Measurements from ENCODE around the gene EEF2.
"Not testable (repeated sequence)": the region's sequence is repeated elsewhere in the genome, so short reads cannot be mapped to it uniquely, and the experiment has no call there.

Gene EEF2

DNA sequence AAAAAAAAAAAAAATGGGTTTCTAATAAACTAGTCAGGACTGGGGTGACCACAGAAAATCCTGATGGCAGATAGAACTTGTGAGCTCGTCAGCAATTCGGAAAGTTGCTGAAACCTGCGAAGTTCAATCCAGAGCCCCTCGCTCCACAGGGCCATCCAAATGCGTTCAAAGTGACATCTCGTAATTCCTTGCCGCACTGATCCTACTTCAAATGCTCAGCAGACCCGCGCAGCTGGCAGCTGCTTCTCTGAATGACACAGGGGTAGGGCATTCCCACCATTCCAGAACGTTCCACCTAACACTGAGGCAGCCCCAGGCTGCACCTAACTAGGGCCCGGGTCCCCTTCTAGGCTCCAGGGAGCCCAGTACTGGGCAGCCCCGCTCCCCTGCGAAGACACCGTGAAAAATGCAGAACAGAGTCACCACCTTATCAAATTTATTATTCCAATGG lies 9.6 kb downstream of the EEF2 start:
- no peak for DNase-seq
- no peak overlapping the region for H3K4me3 Mint-ChIP-seq
- no peak for ATAC-seq (replicated peaks)
- H3K4me1 Mint-ChIP-seq: peaks cover 19 to 32% of the 10 kb centered on the region in 2 donors
- peaks cover 38 to 40% of the 10 kb centered on the region in 2 donors for H3K36me3 Mint-ChIP-seq
- H3K9me3 Mint-ChIP-seq: no peaks in the 10 kb centered on the region
- H3K27me3 Mint-ChIP-seq: no peaks in the 10 kb centered on the region
- peak overlapping the region; percentile 73 for H3K27ac Mint-ChIP-seq

DNA sequence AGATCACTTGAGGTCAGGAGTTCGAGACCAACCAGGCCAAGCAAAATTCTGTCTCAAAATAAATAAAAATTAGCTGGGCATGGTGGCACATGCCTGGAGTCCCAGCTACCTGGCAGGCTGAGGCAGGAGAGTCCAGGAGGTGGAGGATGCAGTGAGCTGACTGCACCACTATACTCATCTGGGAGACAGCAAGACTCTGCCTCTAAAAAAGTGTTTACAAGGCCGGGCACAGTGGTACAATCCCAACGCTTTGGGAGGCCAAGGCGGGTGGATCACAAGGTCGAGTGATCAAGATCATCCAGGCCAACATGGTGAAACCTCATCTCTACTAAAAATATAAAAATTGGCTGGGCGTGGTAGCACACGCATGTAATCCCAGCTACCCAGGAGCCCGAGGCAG lies 10.1 kb downstream of the EEF2 start:
- Mint-ChIP-seq H3K9me3 (no peaks in the 10 kb centered on the region), H3K4me3 (no peak overlapping the region), H3K27ac (no peak overlapping the region), H3K27me3 (no peaks in the 10 kb centered on the region), H3K4me1 (peaks cover 20 to 37% of the 10 kb centered on the region in 2 donors), H3K36me3 (peaks cover 38 to 43% of the 10 kb centered on the region in 2 donors)
- DNase-seq (no peak), ATAC-seq (replicated peaks) (no peak)

DNA sequence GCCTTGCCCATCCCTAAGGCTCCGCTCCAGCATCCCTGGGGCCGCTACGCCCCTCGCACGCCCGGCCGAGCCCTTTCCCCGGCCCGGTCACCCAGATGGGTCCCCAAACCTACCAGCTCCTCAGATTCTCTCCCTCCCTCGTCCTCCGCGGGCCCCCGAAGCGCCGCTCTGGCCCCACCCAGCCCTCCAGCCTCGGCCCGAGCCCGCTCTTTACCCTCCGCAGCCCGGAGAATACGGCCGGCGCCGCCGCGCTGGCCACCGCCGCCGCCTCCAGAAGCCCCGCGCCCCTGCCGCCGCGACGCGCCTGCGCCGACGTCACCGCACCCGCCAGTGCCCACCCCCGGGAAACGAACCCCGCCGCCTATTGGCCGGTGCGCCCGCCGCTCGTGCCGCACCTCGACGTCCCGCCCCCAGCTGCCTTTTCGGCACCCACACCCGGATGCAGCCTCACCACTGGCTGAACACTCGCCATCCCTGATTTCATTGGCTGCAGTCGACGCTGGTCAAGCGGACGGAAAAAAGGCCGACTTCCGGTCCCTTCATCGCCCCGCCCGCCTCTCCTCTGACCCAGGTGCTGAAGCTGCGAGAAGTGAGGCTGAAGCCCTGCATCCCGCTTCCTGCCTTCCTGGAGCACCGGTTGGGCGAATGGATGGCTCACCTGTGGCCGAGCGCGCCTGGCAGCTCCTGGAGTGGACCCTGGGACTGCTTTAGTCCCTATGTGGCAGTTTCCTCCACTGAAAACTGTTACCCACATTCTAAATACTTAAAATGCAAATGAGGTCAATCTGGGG lies 14.3 kb downstream of the EEF2 start, which contains the start of gene DAPK3:
Gene DAPK3 (minus strand): TSS at position 292 of the 791 bp plus-strand sequence. CDS start 1,364 bp downstream, outside the sequence.
- no peaks in the 10 kb centered on the region for H3K27me3 Mint-ChIP-seq
- peaks cover 14 to 28% of the 10 kb centered on the region in 2 donors for H3K36me3 Mint-ChIP-seq
- peak within 1 kb of the TSS; percentile 56 for H3K27ac Mint-ChIP-seq
- peak within 1 kb of the TSS; percentile 97 to 98 for H3K4me3 Mint-ChIP-seq
- no peaks in the 10 kb centered on the region for H3K9me3 Mint-ChIP-seq
- peaks cover 18 to 43% of the 10 kb centered on the region in 2 donors for H3K4me1 Mint-ChIP-seq
- peak; percentile 95 for DNase-seq
- ATAC-seq (replicated peaks): peak; percentile 93 to 95

DNA sequence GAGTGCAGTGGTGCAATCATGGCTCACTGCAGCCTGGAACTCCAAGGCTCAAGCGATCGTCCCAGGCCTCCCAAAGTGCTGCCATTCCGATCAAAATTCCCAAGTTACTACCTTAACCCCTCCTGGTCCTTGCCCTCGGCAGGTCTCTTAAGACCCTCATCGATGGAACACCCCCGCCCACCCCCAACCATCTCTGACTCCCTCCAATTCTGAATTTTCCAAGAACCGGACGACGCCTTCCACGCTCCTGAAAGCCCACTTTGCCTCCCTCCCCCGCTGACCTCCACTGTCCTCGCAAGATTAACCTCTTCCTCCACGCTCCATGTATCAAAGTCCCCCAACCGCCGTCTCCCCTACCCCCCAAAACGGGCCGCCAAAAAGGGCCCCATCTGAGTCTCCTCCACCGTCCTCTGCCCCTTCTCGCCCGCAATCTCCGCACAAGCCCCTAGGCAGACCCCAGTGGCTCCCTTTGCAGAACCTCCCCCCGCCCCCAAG lies 14.9 kb downstream of the EEF2 start:
- no peaks in the 10 kb centered on the region for H3K27me3 Mint-ChIP-seq
- no peak for DNase-seq
- peaks cover 10 to 23% of the 10 kb centered on the region in 2 donors for H3K36me3 Mint-ChIP-seq
- peak in 1 of 2 donors; percentile 10 for ATAC-seq (replicated peaks)
- H3K4me3 Mint-ChIP-seq: peak overlapping the region; percentile 97 to 98
- H3K27ac Mint-ChIP-seq: peak overlapping the region; percentile 56
- no peaks in the 10 kb centered on the region for H3K9me3 Mint-ChIP-seq
- peaks cover 17 to 39% of the 10 kb centered on the region in 2 donors for H3K4me1 Mint-ChIP-seq

DNA sequence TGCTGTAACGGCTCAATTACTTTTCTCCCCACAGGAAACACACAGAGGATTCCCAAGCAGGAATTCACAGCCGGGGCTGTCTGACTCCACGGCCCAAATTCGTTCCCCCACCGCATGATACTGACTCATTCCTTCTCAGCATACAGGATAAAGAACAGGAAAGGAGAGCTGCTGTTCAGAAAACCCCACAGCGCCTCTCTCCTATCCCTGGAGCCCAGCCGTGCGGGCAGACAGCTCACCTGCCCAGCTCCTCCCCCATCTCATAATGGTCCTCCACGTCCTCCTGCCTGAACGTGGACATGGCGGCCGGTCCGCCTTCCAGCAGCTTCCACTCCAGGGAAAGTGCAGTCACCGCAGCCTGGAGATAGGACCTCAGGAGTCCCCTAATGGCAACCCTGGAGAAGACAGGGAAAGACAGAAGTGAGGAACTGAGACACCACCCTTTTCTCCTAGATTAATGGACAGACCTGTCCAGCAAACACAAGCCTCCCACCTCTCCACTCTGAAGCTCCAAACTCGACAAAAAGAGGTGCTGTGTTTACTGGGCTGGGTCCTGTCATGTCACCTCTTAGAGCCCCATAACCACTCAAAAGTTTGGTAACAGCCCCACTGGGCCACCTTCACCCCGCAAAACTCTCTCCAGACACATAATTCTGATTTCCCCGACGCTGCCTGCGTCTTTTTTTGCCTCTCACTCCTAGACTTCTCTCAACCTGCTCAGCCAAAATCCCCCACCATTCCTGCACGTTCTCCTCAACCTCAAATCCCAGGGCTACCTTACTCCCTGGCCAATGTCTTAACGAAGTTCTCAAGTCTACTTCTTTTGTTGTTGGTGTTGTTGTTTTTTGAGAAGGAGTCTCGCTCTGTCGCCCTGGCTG lies 15.6 kb downstream of the EEF2 start:
- no peak for DNase-seq
- H3K4me1 Mint-ChIP-seq: peaks cover 17 to 39% of the 10 kb centered on the region in 2 donors
- no peaks in the 10 kb centered on the region for H3K9me3 Mint-ChIP-seq
- no peak for ATAC-seq (replicated peaks)
- H3K4me3 Mint-ChIP-seq: peak overlapping the region; percentile 97 to 98
- no peaks in the 10 kb centered on the region for H3K27me3 Mint-ChIP-seq
- H3K36me3 Mint-ChIP-seq: peaks cover 13 to 28% of the 10 kb centered on the region in 2 donors
- peak overlapping the region; percentile 56 for H3K27ac Mint-ChIP-seq

DNA sequence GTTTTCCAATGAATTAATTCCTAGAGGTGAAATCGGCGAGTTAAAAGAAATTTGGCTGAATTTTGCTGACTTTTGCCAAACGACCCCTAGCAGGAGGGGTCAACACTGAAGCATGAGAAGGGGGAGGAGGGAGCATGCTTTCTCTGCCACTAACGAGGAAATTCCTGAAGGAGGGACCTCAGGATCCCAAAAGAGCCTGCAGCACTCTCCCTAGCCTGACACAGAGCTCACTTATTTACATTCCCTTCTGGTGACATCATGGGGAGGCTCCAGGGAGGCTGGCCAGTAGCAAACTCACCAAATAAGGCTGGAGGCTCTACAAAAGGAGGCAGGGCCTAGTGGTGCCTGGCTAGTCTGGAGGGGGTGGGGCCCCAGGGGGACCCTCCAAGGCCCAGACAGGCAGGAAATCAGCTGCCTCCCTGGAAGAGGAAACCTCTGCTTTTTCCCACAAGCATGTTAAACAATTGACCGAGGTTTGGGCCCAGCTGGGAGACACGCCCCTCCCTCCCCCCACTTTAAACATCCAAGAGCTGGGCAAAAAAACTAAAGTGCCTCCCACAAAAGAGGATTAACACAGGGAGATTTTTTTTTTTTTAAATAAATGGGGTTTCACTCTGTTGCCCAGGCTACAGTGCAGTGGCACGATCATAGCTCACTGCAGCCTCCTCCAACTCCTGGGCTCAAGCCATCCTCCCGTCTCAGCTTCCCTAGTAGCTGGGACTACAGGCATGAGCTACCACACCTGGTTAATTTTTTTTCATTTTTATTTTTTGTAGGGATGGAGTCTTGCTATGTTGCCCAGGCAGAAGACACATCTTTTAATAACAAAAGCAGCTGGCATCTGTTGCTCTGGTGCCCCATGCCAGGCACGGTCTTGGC lies 16.5 kb downstream of the EEF2 start:
- DNase-seq (no peak), ATAC-seq (replicated peaks) (no peak)
- no peak overlapping the region for H3K27ac Mint-ChIP-seq
- H3K4me1 Mint-ChIP-seq: peaks cover 17 to 39% of the 10 kb centered on the region in 2 donors
- H3K9me3 Mint-ChIP-seq: no peaks in the 10 kb centered on the region
- H3K4me3 Mint-ChIP-seq: peak overlapping the region; percentile 97 to 98
- no peaks in the 10 kb centered on the region for H3K27me3 Mint-ChIP-seq
- peaks cover 15 to 31% of the 10 kb centered on the region in 2 donors for H3K36me3 Mint-ChIP-seq

DNA sequence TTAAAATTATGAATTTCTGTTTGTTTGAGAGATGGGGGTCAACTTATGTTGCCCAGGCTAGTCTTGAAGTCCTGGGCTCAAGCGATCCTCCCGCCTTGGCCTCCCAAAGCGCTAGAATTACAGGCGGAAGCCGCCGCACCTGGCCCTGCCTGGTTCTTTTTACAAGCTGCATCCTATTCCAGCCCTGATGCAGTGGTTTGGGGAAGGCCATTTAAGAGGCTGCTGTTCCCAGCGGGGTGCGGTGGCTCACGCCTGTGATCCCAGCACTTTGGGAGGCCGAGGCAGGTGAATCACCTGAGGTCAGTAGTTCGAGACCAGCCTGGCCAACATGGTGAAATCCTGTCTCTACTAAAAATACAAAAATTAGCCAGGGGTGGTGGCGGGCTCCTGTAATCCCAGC lies 17.3 kb downstream of the EEF2 start:
- Mint-ChIP-seq H3K4me1 (peaks cover 17 to 39% of the 10 kb centered on the region in 2 donors), H3K36me3 (peaks cover 23 to 39% of the 10 kb centered on the region in 2 donors)
- not testable (repeated sequence) for H3K9me3 Mint-ChIP-seq; H3K27me3 Mint-ChIP-seq; H3K27ac Mint-ChIP-seq; DNase-seq; ATAC-seq (replicated peaks); H3K4me3 Mint-ChIP-seq

DNA sequence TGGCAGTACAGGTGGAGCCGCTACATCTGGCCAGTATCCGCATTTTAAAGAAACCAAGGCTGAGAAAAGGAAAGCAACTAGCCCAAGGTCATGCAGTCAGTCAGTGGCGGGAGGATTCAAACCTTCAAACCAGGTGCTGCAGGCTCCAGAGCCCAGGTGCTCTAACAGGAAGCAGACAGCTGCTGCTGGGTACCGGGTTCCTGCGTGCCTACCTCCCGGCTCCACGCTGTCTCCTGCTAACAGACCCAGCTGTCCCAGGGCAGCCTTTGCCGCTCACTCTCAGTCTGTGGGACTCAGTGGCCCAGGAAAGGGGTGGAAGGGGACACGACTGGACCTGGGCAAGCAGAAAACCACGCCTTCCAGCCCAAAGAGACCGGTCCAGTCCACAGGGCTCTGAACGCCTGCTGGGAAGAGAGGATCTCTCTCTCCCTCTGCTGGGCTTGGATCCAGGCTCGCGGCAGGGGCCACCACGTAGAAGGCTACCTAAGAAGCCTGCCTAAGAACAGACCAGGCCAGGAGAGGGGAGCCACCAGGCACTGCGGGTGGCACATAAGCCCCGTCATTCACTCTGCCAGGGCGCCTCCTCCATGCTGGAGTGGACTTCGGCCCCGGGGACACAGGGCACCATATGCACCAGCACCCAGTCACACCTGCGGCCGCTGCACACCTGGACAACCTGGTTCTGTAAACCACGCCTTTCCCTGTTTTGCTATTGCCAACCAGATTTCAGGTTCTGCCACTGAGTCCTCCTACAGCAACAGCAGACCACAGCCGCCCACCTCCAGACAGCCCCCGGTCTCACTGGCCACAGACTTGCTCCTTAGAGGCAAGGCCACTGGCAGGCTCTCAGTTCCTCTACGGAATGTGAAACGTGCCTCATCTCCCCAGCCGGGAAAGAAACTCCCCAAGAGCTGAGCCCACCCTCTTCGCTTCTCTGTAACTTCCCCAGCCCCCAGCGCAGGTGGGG lies 18.9 kb downstream of the EEF2 start:
- peaks cover 29 to 48% of the 10 kb centered on the region in 2 donors for H3K36me3 Mint-ChIP-seq
- H3K27ac Mint-ChIP-seq: no peak overlapping the region
- no peaks in the 10 kb centered on the region for H3K9me3 Mint-ChIP-seq
- ATAC-seq (replicated peaks): no peak
- no peaks in the 10 kb centered on the region for H3K27me3 Mint-ChIP-seq
- no peak overlapping the region for H3K4me3 Mint-ChIP-seq
- DNase-seq: no peak
- peaks cover 16 to 37% of the 10 kb centered on the region in 2 donors for H3K4me1 Mint-ChIP-seq

DNA sequence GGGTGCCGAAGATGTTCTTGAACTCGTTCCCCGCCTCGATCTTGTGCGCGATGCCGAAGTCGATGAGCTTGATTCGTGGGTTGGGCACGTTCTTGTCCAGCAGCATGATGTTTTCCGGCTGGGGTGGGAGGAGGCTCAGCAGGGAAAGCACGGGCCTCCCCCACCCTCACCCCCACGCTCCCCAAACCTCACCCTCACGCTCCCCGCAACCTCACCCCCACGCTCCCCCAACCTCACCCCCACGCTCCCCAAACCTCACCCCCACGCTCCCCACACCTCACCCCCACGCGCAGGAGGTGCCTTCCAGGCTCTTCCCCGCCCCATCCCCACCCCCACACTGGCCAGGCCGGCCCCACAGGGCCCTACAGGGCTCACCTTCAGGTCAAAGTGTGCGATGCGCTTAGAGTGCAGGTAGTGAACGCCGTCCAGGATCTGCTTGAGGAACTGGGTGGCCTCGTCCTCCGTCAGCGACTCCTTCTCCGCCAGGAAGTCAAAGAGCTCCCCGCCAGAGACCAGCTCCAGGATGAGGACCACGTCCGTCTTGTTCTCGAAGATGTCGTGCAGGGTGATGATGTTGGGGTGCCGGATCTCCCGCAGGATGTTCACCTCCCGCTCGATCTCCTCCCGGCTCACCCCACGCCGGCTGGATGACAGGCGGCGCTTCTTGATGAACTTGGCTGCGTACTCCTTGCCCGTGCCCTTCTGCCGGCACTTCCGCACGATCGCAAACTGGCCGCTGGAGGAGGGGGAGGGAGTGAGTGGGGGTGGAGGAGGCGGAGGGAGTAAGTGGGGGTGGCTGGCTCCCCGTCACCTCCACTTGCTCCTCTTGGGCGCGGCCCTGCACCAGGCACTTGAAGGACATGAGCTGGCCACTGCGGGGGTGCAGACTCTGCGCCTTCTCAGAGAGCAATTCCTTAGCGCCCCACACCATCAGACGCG lies 20.7 kb downstream of the EEF2 start:
- H3K9me3 Mint-ChIP-seq: no peaks in the 10 kb centered on the region

DNA sequence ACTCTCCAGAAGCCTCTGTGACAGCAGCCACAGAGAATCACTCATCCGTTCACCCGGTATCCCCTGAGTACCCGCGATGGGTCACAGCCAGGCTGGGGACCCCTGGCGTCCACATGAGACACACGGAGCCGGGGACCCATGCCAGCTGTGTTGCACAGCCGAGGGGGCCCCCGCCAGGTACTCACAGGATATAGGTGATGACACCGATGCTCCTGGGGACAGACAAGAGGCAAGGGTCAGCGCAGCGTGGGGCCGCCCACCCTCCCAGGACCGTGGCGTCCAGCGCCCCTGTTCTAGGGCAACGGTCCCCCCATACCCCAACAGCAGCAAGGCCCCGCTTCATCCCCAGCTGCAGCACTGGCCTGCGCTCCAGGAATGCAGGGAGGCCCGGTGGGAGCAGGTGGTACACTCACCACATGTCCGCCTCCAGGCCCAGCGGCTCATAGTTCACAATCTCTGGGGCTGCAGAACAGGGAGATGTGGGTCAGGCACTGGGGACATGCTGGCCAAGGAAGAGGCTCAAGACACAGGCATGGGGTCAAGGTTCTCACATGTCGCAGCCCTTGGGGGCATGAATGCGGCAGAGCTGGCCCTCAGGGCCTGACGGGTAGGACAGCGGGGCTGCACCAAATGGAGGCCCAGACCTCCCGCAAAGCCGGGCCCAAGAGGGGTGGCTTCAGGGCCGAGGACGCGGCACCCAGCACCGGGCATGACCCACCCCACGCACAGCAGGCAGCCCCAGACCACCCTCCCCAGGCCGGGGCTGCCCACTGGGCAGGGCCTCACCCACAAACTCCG lies 21.6 kb downstream of the EEF2 start:
- Mint-ChIP-seq H3K9me3 (no peaks in the 10 kb centered on the region), H3K36me3 (peaks cover 28 to 38% of the 10 kb centered on the region in 2 donors)

More for the DNA sequence above, 20.7 kb downstream of the EEF2 start:
- Mint-ChIP-seq H3K27ac (no peak overlapping the region), H3K4me3 (no peak overlapping the region), H3K27me3 (no peaks in the 10 kb centered on the region), H3K4me1 (peaks cover 7 to 20% of the 10 kb centered on the region in 2 donors), H3K36me3 (peaks cover 28 to 41% of the 10 kb centered on the region in 2 donors)
- no peak for DNase-seq
- ATAC-seq (replicated peaks): no peak

DNA sequence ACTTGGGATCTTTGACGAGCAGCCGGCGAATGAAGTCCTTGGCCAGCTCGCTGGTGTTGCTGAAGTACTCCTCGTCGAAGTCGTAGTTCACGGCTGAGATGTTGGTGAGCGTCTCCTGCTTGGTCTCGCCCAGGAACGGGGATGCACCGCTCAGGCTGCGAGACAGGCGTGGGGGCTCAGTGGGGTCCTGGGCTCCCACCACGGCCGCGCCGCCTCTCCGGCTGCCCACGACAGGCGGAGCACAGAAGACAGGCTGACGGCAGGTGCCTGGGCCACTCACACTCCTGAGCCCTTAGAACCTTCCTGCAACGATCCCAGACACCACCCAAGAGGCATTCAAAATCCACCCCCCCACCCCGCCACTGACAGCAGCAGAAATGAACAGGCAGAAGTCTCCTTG lies 24.3 kb downstream of the EEF2 start:
- no peak overlapping the region for H3K27ac Mint-ChIP-seq
- H3K36me3 Mint-ChIP-seq: peaks cover 35 to 39% of the 10 kb centered on the region in 2 donors
- no peaks in the 10 kb centered on the region for H3K27me3 Mint-ChIP-seq
- no peaks in the 10 kb centered on the region for H3K9me3 Mint-ChIP-seq
- DNase-seq: no peak
- no peak for ATAC-seq (replicated peaks)
- no peaks in the 10 kb centered on the region for H3K4me1 Mint-ChIP-seq
- no peak overlapping the region for H3K4me3 Mint-ChIP-seq

More for the DNA sequence above, 21.6 kb downstream of the EEF2 start:
- DNase-seq (no peak), ATAC-seq (replicated peaks) (no peak)
- Mint-ChIP-seq H3K27ac (no peak overlapping the region), H3K27me3 (no peaks in the 10 kb centered on the region), H3K4me3 (no peak overlapping the region), H3K4me1 (peaks cover 5 to 12% of the 10 kb centered on the region in 2 donors)

All from stimulated activated naive B cell treated with anti-CD40 and anti-IgM and Interleukin-4, amounts not matched to agents 10 μg/mL and 1 μg/mL and 100 μg/mL, for 72 hours (primary cell).